Bronchial epithelial cell (primary cell): ENCODE measurements around the gene ANKDD1B. TPM values are rescaled to one million over a fixed set of nuclear protein-coding genes. Genes with fewer than 3 reads are reported as not detected.
"Not testable (repeated sequence)": the region's sequence is repeated elsewhere in the genome, so short reads cannot be mapped to it uniquely, and the experiment has no call there.

Source experiments
- DNase-seq: peaks from one replicate; pipeline ENCODE4 v3.0.0-alpha.2; 2010; ENCODE audit warnings: low read depth
- FAIRE-seq: peaks from 2 replicates; lab custom pipeline; 2011; peaks lifted over from hg19 to GRCh38; lab: Jason Lieb, UNC
- H3K27me3 ChIP-seq: 2 replicates; pipeline ENCODE4 v1.5.1; 2011; ENCODE audit warnings: low read length; ENCODE audit not compliant: control insufficient read depth, insufficient read depth
- H3K36me3 ChIP-seq: 2 replicates; pipeline ENCODE4 v1.5.1; 2011; ENCODE audit warnings: low read length; ENCODE audit not compliant: control insufficient read depth, insufficient read depth
- H3K4me3 ChIP-seq: 2 replicates; pipeline ENCODE4 v1.5.1; 2011; ENCODE audit warnings: mild to moderate bottlenecking, low read depth, low read length, control low read depth
- CTCF ChIP-seq: IDR thresholded peaks from 2 replicates; pipeline ENCODE4 v1.5.1; 2011; ENCODE audit warnings: mild to moderate bottlenecking, moderate library complexity, low read length, control low read depth, inconsistent platforms; ENCODE audit not compliant: insufficient read depth, severe bottlenecking
- total RNA-seq: library from RNA; depleted of rRNA; stranded (reverse); fragments of >200 nt; gene quantifications from 2 replicates; pipeline ENCODE4 v1.2.1, GENCODE V29; 2014

The ANKDD1B gene
- total RNA-seq: 1.3 and 1.9 TPM in 2 replicates

- TF ChIP-seq CTCF: no peak
- no peak for FAIRE-seq
- DNase-seq: peak; percentile 82
- peak within 1 kb of the TSS; percentile 46 for H3K4me3 ChIP-seq
- no peaks in the 10 kb centered on the region for H3K36me3 ChIP-seq
- H3K27me3 ChIP-seq: no peaks in the 10 kb centered on the region
Measured at GRCh38 chr5:75611311-75612225, at the start of gene ANKDD1B. TSS of gene ANKDD1B (plus strand) at chr5:75611453. CDS start at chr5:75611635, 182 bp downstream.

- not testable (repeated sequence) for FAIRE-seq, H3K4me3 ChIP-seq, H3K36me3 ChIP-seq, H3K27me3 ChIP-seq
- DNase-seq: peak; percentile 87
Measured at GRCh38 chr5:75565991-75566709, 45.1 kb upstream of the ANKDD1B start.

GRCh38 chr5:75566710-75567309, 44.4 kb upstream of the ANKDD1B start:
- H3K27me3 ChIP-seq: no peaks in the 10 kb centered on the region
- H3K36me3 ChIP-seq: peaks cover 2% of the 10 kb centered on the region
- no peak overlapping the region for H3K4me3 ChIP-seq
- FAIRE-seq (no peak), DNase-seq (peak; percentile 95)
- TF ChIP-seq CTCF: no peak

GRCh38 chr5:75567710-75568109, 43.5 kb upstream of the ANKDD1B start:
- no peak for TF ChIP-seq CTCF
- peak; percentile 72 for DNase-seq
- no peak for FAIRE-seq
- Histone ChIP-seq H3K4me3 (no peak overlapping the region), H3K36me3 (peaks cover 2% of the 10 kb centered on the region), H3K27me3 (no peaks in the 10 kb centered on the region)

GRCh38 chr5:75568202-75568601, 43.1 kb upstream of the ANKDD1B start:
- H3K27me3 ChIP-seq: no peaks in the 10 kb centered on the region
- TF ChIP-seq CTCF: no peak
- FAIRE-seq: no peak
- no peak overlapping the region for H3K4me3 ChIP-seq
- DNase-seq: no peak
- H3K36me3 ChIP-seq: peaks cover 2% of the 10 kb centered on the region

GRCh38 chr5:75571547-75571946, 39.7 kb upstream of the ANKDD1B start:
- Histone ChIP-seq H3K36me3 (peaks cover 2% of the 10 kb centered on the region), H3K27me3 (no peaks in the 10 kb centered on the region), H3K4me3 (no peak overlapping the region)
- no peak for TF ChIP-seq CTCF
- no peak for DNase-seq
- FAIRE-seq: no peak
